CD4-positive, alpha-beta T cell (primary cell): ENCODE results near the gene PTPN23. TPM values are rescaled to one million over a fixed set of nuclear protein-coding genes. Genes with fewer than 3 reads are reported as not detected.

Source experiments
- ATAC-seq: fragments of 200-7000 bp; cut with Tn5 transposase; one replicate; pipeline ENCODE4 v1.10.0; 2022; ENCODE audit warnings: mild to moderate bottlenecking; ENCODE audit not compliant: poor library complexity
- CTCF ChIA-PET: fragments of 350-600 bp; sonication (Branson Sonifier 250); formaldehyde crosslinking; loops from one replicate; lab custom pipeline; 2021; ENCODE audit warnings: antibody characterized with exemption, inconsistent platforms; lab: Charles Lee
- POLR2A ChIA-PET: fragments of 350-600 bp; sonication (Branson Sonifier 250); formaldehyde crosslinking; loops from one replicate; lab custom pipeline; 2021; ENCODE audit warnings: antibody characterized with exemption, inconsistent platforms; lab: Charles Lee
- DNase-seq, 14 experiments: peaks; one replicate each; pipeline ENCODE4 v3.0.0-alpha.2; 2013 to 2020; ENCODE audit warnings: mixed read lengths in 2 of 14
- H3K27ac ChIP-seq, 2 donors: one replicate each; pipeline versions ENCODE4 v1.5.1 to v1.7.0; 2013; ENCODE audit warnings: low read length in 2 of 2, low read depth in 1 of 2, mild to moderate bottlenecking in 1 of 2
- H3K27me3 ChIP-seq, 2 experiments: 1 replicate in 1 of 2; 2 replicates in 1 of 2; pipeline versions ENCODE4 v1.6.1 to v1.7.0; 2013; ENCODE audit warnings: low read length in 2 of 2, control low read depth in 1 of 2, mild to moderate bottlenecking in 1 of 2, moderate library complexity in 1 of 2; ENCODE audit not compliant: insufficient read depth in 2 of 2, control insufficient read depth in 1 of 2
- H3K36me3 ChIP-seq: one replicate; pipeline ENCODE4 v1.6.1; 2013; ENCODE audit warnings: low read length, control low read depth; ENCODE audit not compliant: insufficient read depth
- H3K4me1 ChIP-seq: one replicate; pipeline ENCODE4 v1.6.1; 2013; ENCODE audit warnings: low read length, control low read depth; ENCODE audit not compliant: insufficient read depth
- H3K4me3 ChIP-seq: one replicate; pipeline ENCODE4 v1.5.1; 2013; ENCODE audit warnings: mild to moderate bottlenecking, low read length, moderate library complexity
- H3K9me3 ChIP-seq, 2 experiments: 1 replicate in 1 of 2; 2 replicates in 1 of 2; pipeline versions ENCODE4 v1.6.1 to v1.7.0; 2013; ENCODE audit warnings: low read length in 2 of 2, mild to moderate bottlenecking in 2 of 2, control low read depth in 1 of 2, moderate library complexity in 1 of 2; ENCODE audit not compliant: control insufficient read depth in 1 of 2, insufficient read depth in 1 of 2
- H3K27ac Mint-ChIP-seq: one replicate; pipeline ENCODE4 v1.8.0; 2020; ENCODE audit warnings: mixed read lengths
- H3K27me3 Mint-ChIP-seq: one replicate; pipeline ENCODE4 v1.8.0; 2021; ENCODE audit warnings: mixed read lengths
- H3K36me3 Mint-ChIP-seq: one replicate; pipeline ENCODE4 v1.8.0; 2021; ENCODE audit warnings: low read depth, mixed read lengths
- H3K4me1 Mint-ChIP-seq: one replicate; pipeline ENCODE4 v1.8.0; 2021; ENCODE audit warnings: low read depth, mixed read lengths
- H3K4me3 Mint-ChIP-seq: one replicate; pipeline ENCODE4 v1.8.0; 2020; ENCODE audit warnings: mild to moderate bottlenecking, mixed read lengths
- H3K9me3 Mint-ChIP-seq: one replicate; pipeline ENCODE4 v1.8.0; 2020; ENCODE audit warnings: mixed read lengths
- intact Hi-C, 2 experiments: fragments of 100-400 bp; cut with DNase I in 1 of 2; cut with micrococcal nuclease in 1 of 2; formaldehyde crosslinking; loops; one replicate each; pipeline versions ENCODE4 v1.15.1 to v1.9.0; 2023 to 2025; cut with DNase I, micrococcal nuclease
- total RNA-seq, 174 experiments: library from RNA in 2 of 174; stranded (reverse) in 2 of 174; gene quantifications; one replicate each; pipeline ENCODE4 v1.2.3 and lab custom pipeline; 2021 to 2026
- TF ChIP-seq, protein P1 (sequence below): fragments of 200-600 bp; IDR thresholded peaks from one replicate; pipeline ENCODE4 v1.8.0; 2022; ENCODE audit warnings: antibody characterized with exemption, mild to moderate bottlenecking

The PTPN23 gene
- total RNA-seq, 2 experiments from 2014 or later: 27.3 to 35.7 TPM

DNA sequence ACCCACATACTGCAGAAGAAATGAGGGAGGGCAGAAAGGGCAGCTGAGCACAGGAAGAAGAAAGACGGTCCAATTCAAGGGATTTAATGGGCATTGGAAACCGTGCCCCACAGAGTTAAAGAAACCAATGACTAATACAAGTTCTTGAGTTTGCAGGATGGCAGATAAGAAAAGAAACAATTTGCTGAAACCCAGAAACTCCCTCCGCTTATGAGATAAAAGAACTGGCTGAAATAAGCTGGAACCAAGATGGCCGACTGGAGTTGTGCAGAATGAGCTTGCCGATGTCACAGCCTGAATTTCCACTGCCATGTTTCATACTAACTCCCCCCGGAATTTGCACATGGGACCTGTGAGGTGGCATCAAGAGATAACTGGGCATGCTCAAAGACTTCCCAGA is 47.8 kb downstream of the PTPN23 start:
- H3K36me3 Mint-ChIP-seq: peaks cover 75% of the 10 kb centered on the region
- Histone ChIP-seq H3K4me1 (no peaks in the 10 kb centered on the region), H3K27ac (no peak overlapping the region), H3K4me3 (no peak overlapping the region), H3K36me3 (peaks cover 84% of the 10 kb centered on the region), H3K9me3 (no peaks in the 10 kb centered on the region), H3K27me3 (no peaks in the 10 kb centered on the region)
- H3K4me1 Mint-ChIP-seq: no peaks in the 10 kb centered on the region
- ATAC-seq: no peak
- TF ChIP-seq, protein P1, sequence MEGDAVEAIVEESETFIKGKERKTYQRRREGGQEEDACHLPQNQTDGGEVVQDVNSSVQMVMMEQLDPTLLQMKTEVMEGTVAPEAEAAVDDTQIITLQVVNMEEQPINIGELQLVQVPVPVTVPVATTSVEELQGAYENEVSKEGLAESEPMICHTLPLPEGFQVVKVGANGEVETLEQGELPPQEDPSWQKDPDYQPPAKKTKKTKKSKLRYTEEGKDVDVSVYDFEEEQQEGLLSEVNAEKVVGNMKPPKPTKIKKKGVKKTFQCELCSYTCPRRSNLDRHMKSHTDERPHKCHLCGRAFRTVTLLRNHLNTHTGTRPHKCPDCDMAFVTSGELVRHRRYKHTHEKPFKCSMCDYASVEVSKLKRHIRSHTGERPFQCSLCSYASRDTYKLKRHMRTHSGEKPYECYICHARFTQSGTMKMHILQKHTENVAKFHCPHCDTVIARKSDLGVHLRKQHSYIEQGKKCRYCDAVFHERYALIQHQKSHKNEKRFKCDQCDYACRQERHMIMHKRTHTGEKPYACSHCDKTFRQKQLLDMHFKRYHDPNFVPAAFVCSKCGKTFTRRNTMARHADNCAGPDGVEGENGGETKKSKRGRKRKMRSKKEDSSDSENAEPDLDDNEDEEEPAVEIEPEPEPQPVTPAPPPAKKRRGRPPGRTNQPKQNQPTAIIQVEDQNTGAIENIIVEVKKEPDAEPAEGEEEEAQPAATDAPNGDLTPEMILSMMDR: no peak
- H3K4me3 Mint-ChIP-seq: no peak overlapping the region
- H3K27me3 Mint-ChIP-seq: no peaks in the 10 kb centered on the region
- POLR2A ChIA-PET: no interaction called here
- CTCF ChIA-PET: no interaction called here
- no peaks in the 10 kb centered on the region for H3K9me3 Mint-ChIP-seq
- H3K27ac Mint-ChIP-seq: no peak overlapping the region
- intact Hi-C loops: no loop called here
- DNase-seq: no peak

DNA sequence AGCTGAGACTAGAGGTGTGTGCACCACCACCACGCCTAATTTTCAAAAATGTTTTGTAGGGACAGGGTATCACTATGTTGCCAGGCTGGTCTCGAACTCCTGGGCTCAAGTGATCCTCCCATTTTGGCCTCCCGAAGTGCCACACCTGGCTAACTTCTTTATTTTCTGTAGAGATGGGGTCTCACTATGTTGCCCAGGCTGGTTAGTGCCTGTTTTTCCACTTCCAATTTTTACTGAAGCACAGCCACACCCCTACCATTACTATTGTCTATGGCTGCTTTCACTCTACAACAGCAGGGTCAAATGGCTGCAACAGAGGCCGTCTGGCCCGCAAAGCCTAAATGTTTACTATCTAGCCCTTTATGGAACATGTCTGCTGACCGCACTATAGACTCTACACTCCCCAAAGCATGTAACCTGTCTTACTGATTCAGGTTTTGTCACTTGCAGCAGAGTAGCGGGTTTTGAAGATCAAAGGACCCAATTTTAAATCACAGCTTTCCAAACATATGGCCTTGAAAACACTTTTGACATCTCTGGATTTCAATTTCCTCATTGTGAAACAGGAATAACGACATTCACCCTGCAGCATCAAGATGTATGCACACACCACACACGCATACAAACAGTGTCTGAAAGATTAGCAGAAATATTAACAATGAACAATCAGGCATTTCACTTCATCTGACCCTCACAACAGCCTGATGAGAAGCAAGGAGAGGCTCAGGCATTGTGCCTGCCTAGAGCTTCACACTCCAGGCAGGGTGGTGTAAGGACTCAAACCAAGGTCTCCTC is 48.9 kb downstream of the PTPN23 start:
- DNase-seq (no peak), ATAC-seq (no peak)
- H3K9me3 Mint-ChIP-seq: no peaks in the 10 kb centered on the region
- H3K36me3 Mint-ChIP-seq: peaks cover 79% of the 10 kb centered on the region
- H3K36me3 ChIP-seq: peaks cover 83% of the 10 kb centered on the region
- no peak overlapping the region for H3K4me3 ChIP-seq
- POLR2A ChIA-PET: no interaction called here
- no peaks in the 10 kb centered on the region for H3K4me1 Mint-ChIP-seq
- H3K27me3 ChIP-seq: no peaks in the 10 kb centered on the region
- H3K27ac ChIP-seq: no peak overlapping the region
- H3K27me3 Mint-ChIP-seq: no peaks in the 10 kb centered on the region
- intact Hi-C loops: no loop called here
- H3K27ac Mint-ChIP-seq: peak overlapping the region; percentile 3
- no peaks in the 10 kb centered on the region for H3K9me3 ChIP-seq
- no peaks in the 10 kb centered on the region for H3K4me1 ChIP-seq
- CTCF ChIA-PET: no interaction called here
- TF ChIP-seq, protein P1: no peak
- no peak overlapping the region for H3K4me3 Mint-ChIP-seq

DNA sequence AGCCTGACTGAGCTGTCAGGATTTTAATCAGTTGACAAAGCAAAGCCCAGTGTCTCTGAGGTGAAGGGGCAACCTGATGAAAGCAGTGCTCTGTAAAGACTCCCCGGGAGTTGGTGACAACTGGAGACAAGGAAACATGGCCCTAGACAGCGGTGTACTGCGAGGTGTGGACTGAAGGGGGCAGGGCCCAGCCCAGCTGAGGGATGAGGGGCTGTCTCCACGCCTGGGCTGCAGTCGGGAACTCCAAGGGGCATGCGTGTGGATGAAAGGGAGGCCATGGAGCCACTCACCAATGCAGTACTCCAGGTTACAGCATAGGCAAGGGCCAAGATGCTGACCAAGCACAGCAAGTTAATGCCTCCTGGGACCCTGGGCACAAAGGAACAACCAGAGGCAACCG is 49.8 kb downstream of the PTPN23 start:
- Histone ChIP-seq H3K4me1 (no peaks in the 10 kb centered on the region), H3K9me3 (no peaks in the 10 kb centered on the region), H3K27ac (no peak overlapping the region), H3K27me3 (no peaks in the 10 kb centered on the region), H3K36me3 (peaks cover 78% of the 10 kb centered on the region), H3K4me3 (no peak overlapping the region)
- ATAC-seq (no peak), DNase-seq (no peak)
- intact Hi-C loops: no loop called here
- Mint-ChIP-seq H3K4me1 (no peaks in the 10 kb centered on the region), H3K4me3 (no peak overlapping the region), H3K36me3 (peaks cover 77% of the 10 kb centered on the region), H3K27me3 (no peaks in the 10 kb centered on the region), H3K9me3 (no peaks in the 10 kb centered on the region), H3K27ac (peak overlapping the region; percentile 3)
- ChIA-PET POLR2A (no interaction called here), CTCF (no interaction called here)
- TF ChIP-seq, protein P1: no peak
